Activated CD8-positive, alpha-beta T cell treated with anti-CD3 and anti-CD28 coated beads for 36 hours (primary cell): ENCODE results near the gene PDE4B. TPM values are rescaled to one million over a fixed set of nuclear protein-coding genes. Genes with fewer than 3 reads are reported as not detected.

Experiments used
- ATAC-seq: fragments of 200-7000 bp; cut with Tn5 transposase; one replicate; pipeline ENCODE4 v1.10.0; 2021; ENCODE audit warnings: mild to moderate bottlenecking, moderate library complexity
- CTCF ChIA-PET: fragments of 350-600 bp; sonication (Branson Sonifier 250); formaldehyde crosslinking; loops from one replicate; lab custom pipeline; 2021; ENCODE audit warnings: antibody characterized with exemption; lab: Charles Lee
- POLR2A ChIA-PET: fragments of 350-600 bp; sonication (Branson Sonifier 250); formaldehyde crosslinking; loops from one replicate; lab custom pipeline; 2021; ENCODE audit warnings: antibody characterized with exemption; lab: Charles Lee
- DNase-seq: peaks from one replicate; pipeline ENCODE4 v3.0.0-alpha.2; 2020
- H3K27ac Mint-ChIP-seq: one replicate; pipeline ENCODE4 v1.8.0; 2021; ENCODE audit warnings: mild to moderate bottlenecking, mixed read lengths
- H3K27me3 Mint-ChIP-seq: one replicate; pipeline ENCODE4 v1.8.0; 2021; ENCODE audit warnings: mixed read lengths
- H3K36me3 Mint-ChIP-seq: one replicate; pipeline ENCODE4 v1.8.0; 2021; ENCODE audit warnings: low read depth, mixed read lengths
- H3K4me1 Mint-ChIP-seq: one replicate; pipeline ENCODE4 v1.8.0; 2021; ENCODE audit warnings: low read depth, mixed read lengths
- H3K4me3 Mint-ChIP-seq: one replicate; pipeline ENCODE4 v1.8.0; 2021; ENCODE audit warnings: mild to moderate bottlenecking, moderate library complexity, mixed read lengths
- H3K9me3 Mint-ChIP-seq: one replicate; pipeline ENCODE4 v1.8.0; 2021; ENCODE audit warnings: mixed read lengths
- CTCF ChIP-seq: fragments of 200-600 bp; IDR thresholded peaks from one replicate; pipeline ENCODE4 v1.8.0; 2022; ENCODE audit warnings: antibody characterized with exemption, mild to moderate bottlenecking
- intact Hi-C: fragments of 100-400 bp; cut with micrococcal nuclease; formaldehyde crosslinking; loops from one replicate; pipeline ENCODE4 v1.10.0; 2022
- total RNA-seq, 2 experiments: library from RNA; stranded (reverse); gene quantifications; one replicate each; pipeline ENCODE4 v1.2.3, GENCODE V29; 2021

Gene PDE4B
- total RNA-seq, 2 experiments from 2014 or later = 32.4 to 33.1 TPM

GRCh38 chr1:65949933-65950332 lies 157.2 kb downstream of the PDE4B start:
- ChIA-PET CTCF (interaction anchor here (0.8 to 1.6 kb wide), 2 partner anchors 293 to 497 kb away, joined by 3 to 6 read pairs; no protein-coding TSS in a partner anchor), POLR2A (no interaction called here)
- TF ChIP-seq CTCF = no peak
- no peak for ATAC-seq
- no peak overlapping the region for H3K27ac Mint-ChIP-seq
- intact Hi-C loops = no loop called here
- no peak for DNase-seq
- H3K9me3 Mint-ChIP-seq = no peaks in the 10 kb centered on the region
- H3K36me3 Mint-ChIP-seq = no peaks in the 10 kb centered on the region
- H3K4me3 Mint-ChIP-seq = no peak overlapping the region
- peaks cover 9% of the 10 kb centered on the region for H3K4me1 Mint-ChIP-seq
- peaks cover 1% of the 10 kb centered on the region for H3K27me3 Mint-ChIP-seq

GRCh38 chr1:65952696-65953095 lies 160.0 kb downstream of the PDE4B start:
- no peak for TF ChIP-seq CTCF
- Mint-ChIP-seq H3K4me3 (no peak overlapping the region), H3K36me3 (no peaks in the 10 kb centered on the region), H3K9me3 (no peaks in the 10 kb centered on the region), H3K4me1 (peaks cover 9% of the 10 kb centered on the region), H3K27ac (no peak overlapping the region), H3K27me3 (peaks cover 1% of the 10 kb centered on the region)
- CTCF ChIA-PET = interaction anchor here (1.6 to 3.1 kb wide), 5 partner anchors 9 to 552 kb away, joined by 3 to 21 read pairs (median 5); no protein-coding TSS in a partner anchor
- ATAC-seq = peak; percentile 39
- DNase-seq = no peak
- intact Hi-C loops = no loop called here
- POLR2A ChIA-PET = no interaction called here

GRCh38 chr1:65953170-65953569 lies 160.5 kb downstream of the PDE4B start:
- ChIA-PET POLR2A (no interaction called here), CTCF (interaction anchor here (1.6 to 3.1 kb wide), 5 partner anchors 9 to 551 kb away, joined by 3 to 21 read pairs (median 5); no protein-coding TSS in a partner anchor)
- peak overlapping the region; percentile 58 for H3K27ac Mint-ChIP-seq
- H3K36me3 Mint-ChIP-seq = no peaks in the 10 kb centered on the region
- intact Hi-C loops = no loop called here
- no peak for TF ChIP-seq CTCF
- no peak for DNase-seq
- H3K27me3 Mint-ChIP-seq = peaks cover 1% of the 10 kb centered on the region
- no peaks in the 10 kb centered on the region for H3K9me3 Mint-ChIP-seq
- H3K4me3 Mint-ChIP-seq = no peak overlapping the region
- peak; percentile 13 for ATAC-seq
- H3K4me1 Mint-ChIP-seq = peaks cover 9% of the 10 kb centered on the region

GRCh38 chr1:65955071-65955470 lies 162.4 kb downstream of the PDE4B start:
- ChIA-PET CTCF (interaction anchor here (0.7 to 9.7 kb wide), 4 partner anchors 9 to 491 kb away, joined by 3 to 239 read pairs (median 20); no protein-coding TSS in a partner anchor), POLR2A (no interaction called here)
- H3K27me3 Mint-ChIP-seq = peaks cover 3% of the 10 kb centered on the region
- no peaks in the 10 kb centered on the region for H3K36me3 Mint-ChIP-seq
- H3K9me3 Mint-ChIP-seq = no peaks in the 10 kb centered on the region
- H3K27ac Mint-ChIP-seq = no peak overlapping the region
- TF ChIP-seq CTCF = no peak
- no peak overlapping the region for H3K4me3 Mint-ChIP-seq
- ATAC-seq (no peak), DNase-seq (no peak)
- intact Hi-C loops = no loop called here
- peaks cover 9% of the 10 kb centered on the region for H3K4me1 Mint-ChIP-seq

- Mint-ChIP-seq H3K27ac (no peak overlapping the region), H3K36me3 (no peaks in the 10 kb centered on the region), H3K4me1 (peaks cover 9% of the 10 kb centered on the region), H3K9me3 (no peaks in the 10 kb centered on the region), H3K4me3 (no peak overlapping the region), H3K27me3 (peaks cover 3% of the 10 kb centered on the region)
- no peak for ATAC-seq
- ChIA-PET POLR2A (no interaction called here), CTCF (interaction anchor here (0.7 to 9.7 kb wide), 6 partner anchors 9 to 490 kb away, joined by 3 to 239 read pairs (median 4); no protein-coding TSS in a partner anchor)
- intact Hi-C loops = no loop called here
- no peak for TF ChIP-seq CTCF
- DNase-seq = no peak
Measured at GRCh38 chr1:65955503-65955902, 162.8 kb downstream of the PDE4B start.
